ENCODE data around the gene ARL8A. TPM values are rescaled to one million over a fixed set of nuclear protein-coding genes. Genes with fewer than 3 reads are reported as not detected.

The ARL8A gene
- total RNA-seq, 1 experiment from 2014 or later, result 45.6 TPM

DNA sequence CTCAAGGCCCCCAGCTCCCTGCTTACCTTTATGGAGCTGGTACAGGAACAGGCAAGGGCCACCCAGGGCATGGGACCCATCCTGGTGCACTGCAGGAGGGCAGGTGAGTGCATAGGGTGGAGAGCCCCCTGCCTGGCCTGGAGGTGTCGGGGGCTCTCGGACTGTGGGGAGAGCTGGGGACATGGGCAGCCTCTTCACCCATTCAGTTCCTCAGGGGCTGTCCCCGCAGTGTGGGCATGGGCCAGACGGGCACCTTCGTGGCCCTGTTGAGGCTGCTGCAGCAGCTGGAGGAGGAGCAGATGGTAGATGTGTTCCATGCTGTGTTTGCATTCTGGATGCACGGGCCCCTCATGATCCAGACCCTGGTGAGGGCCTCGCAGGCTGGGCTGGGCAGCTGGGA is 41.8 kb upstream of the ARL8A start:
- no peak overlapping the region for H2AFZ ChIP-seq (ENCODE audit: low read depth, low read length, poor library complexity, severe bottlenecking)
- no peaks in the 10 kb centered on the region for H3K79me2 ChIP-seq (ENCODE audit: insufficient read depth, low read length)
- ATAC-seq (no peak), DNase-seq (ENCODE audit: low read depth, low spot score) (no peak)
- no peak overlapping the region for H3K27ac ChIP-seq (ENCODE audit: low read depth, low read length)
- CTCF ChIA-PET, result interaction anchor here (0.6 to 3.1 kb wide), 4 partner anchors 13 to 534 kb away, joined by 3 to 10 read pairs (median 6); no protein-coding TSS in a partner anchor
- no peaks in the 10 kb centered on the region for H3K27me3 ChIP-seq (ENCODE audit: insufficient read depth, low read length)
- RAD21 ChIA-PET (ENCODE audit: low non-redundant PET in 1 of 2, low total read pairs in 2 of 2, uncharacterized antibody in 2 of 2, unreplicated experiment in 2 of 2), result no interaction called here
- no peaks in the 10 kb centered on the region for H3K36me3 ChIP-seq (ENCODE audit: control insufficient read depth in 1 of 2, insufficient read depth in 2 of 2, low read length in 2 of 2)
- BruUV-seq (replicated peaks), result no TSS peak
- peaks cover 0 to 11% of the 10 kb centered on the region in 2 experiments; a peak in 3 of 4 replicates for H3K4me1 ChIP-seq (ENCODE audit: control insufficient read depth in 1 of 2, insufficient read depth in 2 of 2, low read length in 2 of 2)
- POLR2A ChIA-PET, result no interaction called here
- TF ChIP-seq POLR2A (IDR thresholded peaks at IDR 0.05; ENCODE audit: borderline replicate concordance, extremely low read depth, insufficient read depth, insufficient read length) (no peak), SP1 (IDR thresholded peaks at IDR 0.05; ENCODE audit: low read depth) (no peak), TCF7L2 (IDR thresholded peaks at IDR 0.05; ENCODE audit: borderline replicate concordance, extremely low read depth, insufficient read depth, insufficient read length) (no peak), RAD21 (IDR thresholded peaks at IDR 0.05; ENCODE audit: low read depth) (no peak), FOSL1 (IDR thresholded peaks at IDR 0.05; ENCODE audit: low read depth) (no peak), ZNF274 (IDR thresholded peaks at IDR 0.05; ENCODE audit: low read depth, low read length) (no peak), CEBPB (IDR thresholded peaks at IDR 0.05; ENCODE audit: low read depth) (no peak), YY1 (IDR thresholded peaks at IDR 0.05; ENCODE audit: extremely low read depth, insufficient replicate concordance, low read depth, low read length) (no peak), CBX3 (IDR thresholded peaks at IDR 0.05; ENCODE audit: low read depth) (no peak), ZFX (IDR thresholded peaks at IDR 0.05) (no peak), EZH2phosphoT487 (IDR thresholded peaks at IDR 0.05; ENCODE audit: borderline replicate concordance) (no peak), EGR1 (IDR thresholded peaks at IDR 0.05; ENCODE audit: low read depth) (no peak), SRF (IDR thresholded peaks at IDR 0.05; ENCODE audit: low read depth) (no peak), EZH2 (IDR thresholded peaks at IDR 0.05) (no peak)
- TF ChIP-seq, protein P1, sequence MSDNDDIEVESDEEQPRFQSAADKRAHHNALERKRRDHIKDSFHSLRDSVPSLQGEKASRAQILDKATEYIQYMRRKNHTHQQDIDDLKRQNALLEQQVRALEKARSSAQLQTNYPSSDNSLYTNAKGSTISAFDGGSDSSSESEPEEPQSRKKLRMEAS (IDR thresholded peaks at IDR 0.05), result no peak
- TF ChIP-seq, protein P2, sequence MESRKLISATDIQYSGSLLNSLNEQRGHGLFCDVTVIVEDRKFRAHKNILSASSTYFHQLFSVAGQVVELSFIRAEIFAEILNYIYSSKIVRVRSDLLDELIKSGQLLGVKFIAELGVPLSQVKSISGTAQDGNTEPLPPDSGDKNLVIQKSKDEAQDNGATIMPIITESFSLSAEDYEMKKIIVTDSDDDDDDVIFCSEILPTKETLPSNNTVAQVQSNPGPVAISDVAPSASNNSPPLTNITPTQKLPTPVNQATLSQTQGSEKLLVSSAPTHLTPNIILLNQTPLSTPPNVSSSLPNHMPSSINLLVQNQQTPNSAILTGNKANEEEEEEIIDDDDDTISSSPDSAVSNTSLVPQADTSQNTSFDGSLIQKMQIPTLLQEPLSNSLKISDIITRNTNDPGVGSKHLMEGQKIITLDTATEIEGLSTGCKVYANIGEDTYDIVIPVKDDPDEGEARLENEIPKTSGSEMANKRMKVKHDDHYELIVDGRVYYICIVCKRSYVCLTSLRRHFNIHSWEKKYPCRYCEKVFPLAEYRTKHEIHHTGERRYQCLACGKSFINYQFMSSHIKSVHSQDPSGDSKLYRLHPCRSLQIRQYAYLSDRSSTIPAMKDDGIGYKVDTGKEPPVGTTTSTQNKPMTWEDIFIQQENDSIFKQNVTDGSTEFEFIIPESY (IDR thresholded peaks at IDR 0.05; ENCODE audit: extremely low read depth, insufficient replicate concordance, low read length), result no peak
- TF ChIP-seq, protein P3, sequence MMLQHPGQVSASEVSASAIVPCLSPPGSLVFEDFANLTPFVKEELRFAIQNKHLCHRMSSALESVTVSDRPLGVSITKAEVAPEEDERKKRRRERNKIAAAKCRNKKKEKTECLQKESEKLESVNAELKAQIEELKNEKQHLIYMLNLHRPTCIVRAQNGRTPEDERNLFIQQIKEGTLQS (IDR thresholded peaks at IDR 0.05), result no peak
- TF ChIP-seq, protein P4, sequence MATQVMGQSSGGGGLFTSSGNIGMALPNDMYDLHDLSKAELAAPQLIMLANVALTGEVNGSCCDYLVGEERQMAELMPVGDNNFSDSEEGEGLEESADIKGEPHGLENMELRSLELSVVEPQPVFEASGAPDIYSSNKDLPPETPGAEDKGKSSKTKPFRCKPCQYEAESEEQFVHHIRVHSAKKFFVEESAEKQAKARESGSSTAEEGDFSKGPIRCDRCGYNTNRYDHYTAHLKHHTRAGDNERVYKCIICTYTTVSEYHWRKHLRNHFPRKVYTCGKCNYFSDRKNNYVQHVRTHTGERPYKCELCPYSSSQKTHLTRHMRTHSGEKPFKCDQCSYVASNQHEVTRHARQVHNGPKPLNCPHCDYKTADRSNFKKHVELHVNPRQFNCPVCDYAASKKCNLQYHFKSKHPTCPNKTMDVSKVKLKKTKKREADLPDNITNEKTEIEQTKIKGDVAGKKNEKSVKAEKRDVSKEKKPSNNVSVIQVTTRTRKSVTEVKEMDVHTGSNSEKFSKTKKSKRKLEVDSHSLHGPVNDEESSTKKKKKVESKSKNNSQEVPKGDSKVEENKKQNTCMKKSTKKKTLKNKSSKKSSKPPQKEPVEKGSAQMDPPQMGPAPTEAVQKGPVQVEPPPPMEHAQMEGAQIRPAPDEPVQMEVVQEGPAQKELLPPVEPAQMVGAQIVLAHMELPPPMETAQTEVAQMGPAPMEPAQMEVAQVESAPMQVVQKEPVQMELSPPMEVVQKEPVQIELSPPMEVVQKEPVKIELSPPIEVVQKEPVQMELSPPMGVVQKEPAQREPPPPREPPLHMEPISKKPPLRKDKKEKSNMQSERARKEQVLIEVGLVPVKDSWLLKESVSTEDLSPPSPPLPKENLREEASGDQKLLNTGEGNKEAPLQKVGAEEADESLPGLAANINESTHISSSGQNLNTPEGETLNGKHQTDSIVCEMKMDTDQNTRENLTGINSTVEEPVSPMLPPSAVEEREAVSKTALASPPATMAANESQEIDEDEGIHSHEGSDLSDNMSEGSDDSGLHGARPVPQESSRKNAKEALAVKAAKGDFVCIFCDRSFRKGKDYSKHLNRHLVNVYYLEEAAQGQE (IDR thresholded peaks at IDR 0.05; ENCODE audit: low read depth), result no peak
- TF ChIP-seq, protein P5, sequence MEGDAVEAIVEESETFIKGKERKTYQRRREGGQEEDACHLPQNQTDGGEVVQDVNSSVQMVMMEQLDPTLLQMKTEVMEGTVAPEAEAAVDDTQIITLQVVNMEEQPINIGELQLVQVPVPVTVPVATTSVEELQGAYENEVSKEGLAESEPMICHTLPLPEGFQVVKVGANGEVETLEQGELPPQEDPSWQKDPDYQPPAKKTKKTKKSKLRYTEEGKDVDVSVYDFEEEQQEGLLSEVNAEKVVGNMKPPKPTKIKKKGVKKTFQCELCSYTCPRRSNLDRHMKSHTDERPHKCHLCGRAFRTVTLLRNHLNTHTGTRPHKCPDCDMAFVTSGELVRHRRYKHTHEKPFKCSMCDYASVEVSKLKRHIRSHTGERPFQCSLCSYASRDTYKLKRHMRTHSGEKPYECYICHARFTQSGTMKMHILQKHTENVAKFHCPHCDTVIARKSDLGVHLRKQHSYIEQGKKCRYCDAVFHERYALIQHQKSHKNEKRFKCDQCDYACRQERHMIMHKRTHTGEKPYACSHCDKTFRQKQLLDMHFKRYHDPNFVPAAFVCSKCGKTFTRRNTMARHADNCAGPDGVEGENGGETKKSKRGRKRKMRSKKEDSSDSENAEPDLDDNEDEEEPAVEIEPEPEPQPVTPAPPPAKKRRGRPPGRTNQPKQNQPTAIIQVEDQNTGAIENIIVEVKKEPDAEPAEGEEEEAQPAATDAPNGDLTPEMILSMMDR (IDR thresholded peaks at IDR 0.05 in 2 of 3, conservative IDR thresholded peaks at IDR 0.05 in 1 of 3; ENCODE audit: borderline replicate concordance in 1 of 3, insufficient read depth in 1 of 3, low read depth in 2 of 3, low read length in 2 of 3), result no peak
- no peak overlapping the region for H3K9ac ChIP-seq (ENCODE audit: low read length)
- H3K9me2 ChIP-seq (ENCODE audit: insufficient read depth), result no peaks in the 10 kb centered on the region
- no peak overlapping the region for H3K4me2 ChIP-seq (ENCODE audit: low read length)
- no peaks in the 10 kb centered on the region for H3K9me3 ChIP-seq (ENCODE audit: control insufficient read depth in 1 of 2, insufficient read depth in 1 of 2, low read depth in 1 of 2, low read length in 2 of 2)
- H3K4me3 ChIP-seq (replicated peaks in 1 of 2; ENCODE audit: low read depth in 1 of 2, low read length in 2 of 2), result no peak overlapping the region
- intact Hi-C loops (cut with micrococcal nuclease), result loop anchor here (10.0 kb wide), 1 partner anchor 438 kb away; no protein-coding TSS in a partner anchor
- no peaks in the 10 kb centered on the region for H4K20me1 ChIP-seq (ENCODE audit: insufficient read depth)
